H9 (cell line): ENCODE measurements around the gene FAM83E. TPM values are rescaled to one million over a fixed set of nuclear protein-coding genes. Genes with fewer than 3 reads are reported as not detected.

Source experiments
- DNase-seq: peaks from one replicate; pipeline ENCODE4 v3.0.0-alpha.2; 2017
- H2AFZ ChIP-seq: one replicate; pipeline ENCODE4 v1.6.1; 2013; ENCODE audit warnings: mild to moderate bottlenecking, low read length, control low read depth, moderate library complexity
- H2AK5ac ChIP-seq: 2 replicates; pipeline ENCODE4 v1.6.1; 2013; ENCODE audit warnings: low read length, control low read depth, mixed read lengths; ENCODE audit not compliant: insufficient read length
- H2BK120ac ChIP-seq: one replicate; pipeline ENCODE4 v1.6.1; 2013; ENCODE audit warnings: low read depth, mild to moderate bottlenecking, low read length, control low read depth, inconsistent platforms; ENCODE audit not compliant: poor library complexity, severe bottlenecking
- H2BK12ac ChIP-seq: 2 replicates; pipeline ENCODE4 v1.6.1; 2013; ENCODE audit warnings: low read length, control low read depth, mixed read lengths, low read depth; ENCODE audit not compliant: insufficient read length
- H2BK15ac ChIP-seq: 2 replicates; pipeline ENCODE4 v1.6.1; 2013; ENCODE audit warnings: low read depth, low read length, control low read depth
- H2BK20ac ChIP-seq: one replicate; pipeline ENCODE4 v1.6.1; 2013; ENCODE audit warnings: low read depth, mild to moderate bottlenecking, low read length, control low read depth, inconsistent platforms; ENCODE audit not compliant: poor library complexity, severe bottlenecking
- H2BK5ac ChIP-seq: 2 replicates; pipeline ENCODE4 v1.6.1; 2013; ENCODE audit warnings: low read length, control low read depth, mixed read lengths; ENCODE audit not compliant: insufficient read length
- H3K14ac ChIP-seq: 2 replicates; pipeline ENCODE4 v1.6.1; 2013; ENCODE audit warnings: low read length, control low read depth; ENCODE audit not compliant: insufficient read depth
- H3K18ac ChIP-seq: 2 replicates; pipeline ENCODE4 v1.6.1; 2013; ENCODE audit warnings: low read depth, mild to moderate bottlenecking, mixed read lengths, low read length, control low read depth; ENCODE audit not compliant: insufficient read length
- H3K23ac ChIP-seq: 2 replicates; pipeline ENCODE4 v1.6.1; 2013; ENCODE audit warnings: low read length, control low read depth, mixed read lengths, low read depth; ENCODE audit not compliant: insufficient read length
- H3K23me2 ChIP-seq: 2 replicates; pipeline ENCODE4 v1.6.1; 2013; ENCODE audit warnings: low read depth, mild to moderate bottlenecking, mixed read lengths, low read length, control low read depth; ENCODE audit not compliant: insufficient read length, poor library complexity, severe bottlenecking
- H3K27ac ChIP-seq: 2 replicates; pipeline ENCODE4 v1.5.1; 2013; ENCODE audit warnings: low read length, control low read depth, mixed read lengths, low read depth; ENCODE audit not compliant: insufficient read length
- H3K27me3 ChIP-seq: 2 replicates; pipeline ENCODE4 v1.6.1; 2013; ENCODE audit warnings: low read length, control low read depth, inconsistent platforms; ENCODE audit not compliant: insufficient read depth
- H3K4ac ChIP-seq: 2 replicates; pipeline ENCODE4 v1.6.1; 2013; ENCODE audit warnings: low read depth, mild to moderate bottlenecking, control low read depth, inconsistent platforms, low read length, moderate library complexity
- H3K4me1 ChIP-seq: 2 replicates; pipeline ENCODE4 v1.6.1; 2013; ENCODE audit warnings: low read length, control low read depth, inconsistent platforms; ENCODE audit not compliant: insufficient read depth
- H3K4me2 ChIP-seq: 2 replicates; pipeline ENCODE4 v1.6.1; 2013; ENCODE audit warnings: low read length, control low read depth, mixed read lengths; ENCODE audit not compliant: insufficient read length, insufficient read depth
- H3K56ac ChIP-seq: 2 replicates; pipeline ENCODE4 v1.6.1; 2013; ENCODE audit warnings: low read depth, mild to moderate bottlenecking, mixed read lengths, low read length, control low read depth; ENCODE audit not compliant: insufficient read length
- H3K79me1 ChIP-seq: 2 replicates; pipeline ENCODE4 v1.6.1; 2013; ENCODE audit warnings: low read depth, mild to moderate bottlenecking, moderate library complexity, low read length, control low read depth, inconsistent platforms; ENCODE audit not compliant: insufficient read depth, poor library complexity, severe bottlenecking
- H3K79me2 ChIP-seq: 2 replicates; pipeline ENCODE4 v1.6.1; 2013; ENCODE audit warnings: low read length, control low read depth, inconsistent platforms; ENCODE audit not compliant: insufficient read depth
- H3K9ac ChIP-seq: 2 replicates; pipeline ENCODE4 v1.6.1; 2013; ENCODE audit warnings: low read length, control low read depth, mixed read lengths; ENCODE audit not compliant: insufficient read length; ENCODE audit errors: extremely low read depth
- H3K9me3 ChIP-seq: one replicate; pipeline ENCODE4 v1.6.1; 2013; ENCODE audit warnings: low read depth, low read length, inconsistent platforms; ENCODE audit not compliant: control insufficient read depth
- H3T11ph ChIP-seq: one replicate; pipeline ENCODE4 v1.6.1; 2013; ENCODE audit warnings: mild to moderate bottlenecking, low read length, control low read depth, inconsistent platforms
- H4K20me1 ChIP-seq: one replicate; pipeline ENCODE4 v1.6.1; 2013; ENCODE audit not compliant: control insufficient read depth, insufficient read length, insufficient read depth
- H4K5ac ChIP-seq: 2 replicates; pipeline ENCODE4 v1.6.1; 2013; ENCODE audit warnings: low read depth, mild to moderate bottlenecking, mixed read lengths, low read length, control low read depth; ENCODE audit not compliant: insufficient read length
- H4K8ac ChIP-seq: replicated peaks from 2 replicates; pipeline ENCODE4 v1.6.1; 2013; ENCODE audit warnings: low read length, control low read depth, mixed read lengths, low read depth; ENCODE audit not compliant: insufficient read length
- H4K91ac ChIP-seq: 2 replicates; pipeline ENCODE4 v1.6.1; 2013; ENCODE audit warnings: low read depth, mild to moderate bottlenecking, moderate library complexity, mixed read lengths, low read length, control low read depth; ENCODE audit not compliant: insufficient read length
- H3K27ac Mint-ChIP-seq, 3 experiments: 2 replicates in 2 of 3; 3 replicates in 1 of 3; pipeline ENCODE4 v1.8.0; 2020 to 2021; ENCODE audit warnings: mixed read lengths in 3 of 3, mild to moderate bottlenecking in 1 of 3, moderate library complexity in 1 of 3
- H3K27me3 Mint-ChIP-seq: 2 replicates; pipeline ENCODE4 v1.8.0; 2021; ENCODE audit warnings: low read depth, mild to moderate bottlenecking, moderate library complexity, mixed read lengths
- H3K36me3 Mint-ChIP-seq, 3 experiments: 2 replicates in 2 of 3; 3 replicates in 1 of 3; pipeline ENCODE4 v1.8.0; 2020 to 2021; ENCODE audit warnings: low read depth in 3 of 3, mixed read lengths in 3 of 3; ENCODE audit not compliant: insufficient read depth in 1 of 3
- H3K4me1 Mint-ChIP-seq, 2 experiments: 2 replicates each; pipeline ENCODE4 v1.8.0; 2020; ENCODE audit warnings: mixed read lengths in 2 of 2
- H3K4me3 Mint-ChIP-seq, 2 experiments: 2 replicates in 1 of 2; 3 replicates in 1 of 2; pipeline ENCODE4 v1.8.0; 2020 to 2021; ENCODE audit warnings: mild to moderate bottlenecking in 2 of 2, mixed read lengths in 2 of 2, moderate library complexity in 1 of 2
- H3K9me3 Mint-ChIP-seq, 2 experiments: 2 replicates in 1 of 2; 3 replicates in 1 of 2; pipeline ENCODE4 v1.8.0; 2020; ENCODE audit warnings: mild to moderate bottlenecking in 2 of 2, mixed read lengths in 2 of 2, moderate library complexity in 1 of 2
- CTCF ChIP-seq: fragments of 200-600 bp; sonication (generic); conservative IDR thresholded peaks from 3 replicates; pipeline ENCODE4 v1.8.0; 2021; ENCODE audit warnings: antibody characterized with exemption, mild to moderate bottlenecking
- WGBS: extraction: QIAGEN DNeasy Blood & Tissue Kit; methylation state at CpG from one replicate; pipeline ENCODE4 v1.1.7; 2013; ENCODE audit warnings: missing lambda C conversion rate, low lambda C conversion rate, mixed read lengths; ENCODE audit not compliant: insufficient read length; ENCODE audit errors: extremely low coverage; 5-methylcytosine and 5-hydroxymethylcytosine counted together
- total RNA-seq: library from RNA; stranded (reverse); gene quantifications from 2 replicates; pipeline ENCODE4 v1.2.1, GENCODE V29; 2021

FAM83E gene
- total RNA-seq, 1 experiment from 2014 or later = 9.2 TPM

- Histone ChIP-seq H4K8ac (no peak overlapping the region), H2BK12ac (no peak overlapping the region), H4K5ac (no peak overlapping the region), H3K79me2 (no peaks in the 10 kb centered on the region), H2BK120ac (no peak overlapping the region), H2BK15ac (no peak overlapping the region), H3K56ac (no peak overlapping the region), H3K27me3 (no peaks in the 10 kb centered on the region), H4K20me1 (no peaks in the 10 kb centered on the region), H3K9ac (no peak overlapping the region), H2BK5ac (no peak overlapping the region), H2AK5ac (no peak overlapping the region), H3K14ac (peak overlapping the region; percentile 63; the same call in 1 of the 2 replicates), H4K91ac (no peak overlapping the region), H3K4me2 (no peak overlapping the region), H3K4me1 (peaks cover 3% of the 10 kb centered on the region; the same call in 1 of the 2 replicates), H3K4ac (no peak overlapping the region), H3K79me1 (no peaks in the 10 kb centered on the region), H3K23ac (no peak overlapping the region), H3K18ac (peak overlapping the region; percentile 66), H3T11ph (no peak overlapping the region), H2BK20ac (no peak overlapping the region), H3K9me3 (no peaks in the 10 kb centered on the region), H2AFZ (no peak overlapping the region), H3K27ac (no peak overlapping the region), H3K23me2 (peaks cover 3% of the 10 kb centered on the region)
- Mint-ChIP-seq H3K9me3 (no peaks in the 10 kb centered on the region), H3K4me3 (no peak overlapping the region), H3K27ac (peak overlapping the region; percentile 15 to 89 (median 23); a peak in 2 of 7 replicates), H3K27me3 (peaks cover 8% of the 10 kb centered on the region), H3K4me1 (peaks cover 26 to 29% of the 10 kb centered on the region in 2 experiments), H3K36me3 (no peaks in the 10 kb centered on the region)
- no peak for TF ChIP-seq CTCF
- no CpG with 5 or more reads among the region's 12 CpGs for WGBS
- DNase-seq = no peak
Observed at GRCh38 chr19:48573163-48573505, 41.7 kb downstream of the FAM83E start.
